Measurements from ENCODE around the gene MAP2K1. TPM values are rescaled to one million over a fixed set of nuclear protein-coding genes. Genes with fewer than 3 reads are reported as not detected.

The MAP2K1 gene
- total RNA-seq, 1 donor from 2014 or later = 53.6 TPM

GRCh38 chr15:66429546-66429945, 42.8 kb downstream of the MAP2K1 start:
- TF ChIP-seq CTCF (IDR thresholded peaks at IDR 0.05) = no peak
- intact Hi-C loops (cut with DNase I) = no loop called here
- no peak overlapping the region for H3K27ac ChIP-seq
- H3K27me3 ChIP-seq (ENCODE audit: low read depth) = no peaks in the 10 kb centered on the region
- H3K9me3 ChIP-seq = no peaks in the 10 kb centered on the region
- H3K4me1 ChIP-seq = peaks cover 11% of the 10 kb centered on the region
- ATAC-seq = no peak
- H3K36me3 ChIP-seq = no peaks in the 10 kb centered on the region
- no peak for DNase-seq
- no peak overlapping the region for H3K4me3 ChIP-seq

- TF ChIP-seq CTCF (IDR thresholded peaks at IDR 0.05) = no peak
- intact Hi-C loops (cut with DNase I) = no loop called here
- Histone ChIP-seq H3K4me1 (peaks cover 11% of the 10 kb centered on the region), H3K4me3 (no peak overlapping the region), H3K27me3 (ENCODE audit: low read depth) (no peaks in the 10 kb centered on the region), H3K9me3 (no peaks in the 10 kb centered on the region), H3K36me3 (peaks cover 6% of the 10 kb centered on the region), H3K27ac (no peak overlapping the region)
- ATAC-seq (no peak), DNase-seq (no peak)
Observed at GRCh38 chr15:66430627-66431255, 44.0 kb downstream of the MAP2K1 start.

GRCh38 chr15:66433726-66434125, 47.0 kb downstream of the MAP2K1 start:
- H3K9me3 ChIP-seq = no peaks in the 10 kb centered on the region
- no peak overlapping the region for H3K27ac ChIP-seq
- H3K4me3 ChIP-seq = no peak overlapping the region
- ATAC-seq (peak in 1 of 2 donors; percentile 31), DNase-seq (no peak)
- no peaks in the 10 kb centered on the region for H3K27me3 ChIP-seq (ENCODE audit: low read depth)
- intact Hi-C loops (cut with DNase I) = no loop called here
- peaks cover 35% of the 10 kb centered on the region for H3K36me3 ChIP-seq
- H3K4me1 ChIP-seq = peaks cover 11% of the 10 kb centered on the region
- TF ChIP-seq CTCF (IDR thresholded peaks at IDR 0.05) = no peak

- no peak overlapping the region for H3K27ac ChIP-seq
- H3K4me3 ChIP-seq = no peak overlapping the region
- intact Hi-C loops (cut with DNase I) = no loop called here
- DNase-seq = no peak
- H3K36me3 ChIP-seq = peaks cover 96% of the 10 kb centered on the region
- ATAC-seq = no peak
- H3K27me3 ChIP-seq (ENCODE audit: low read depth) = no peaks in the 10 kb centered on the region
- H3K4me1 ChIP-seq = no peaks in the 10 kb centered on the region
- H3K9me3 ChIP-seq = no peaks in the 10 kb centered on the region
- TF ChIP-seq CTCF (IDR thresholded peaks at IDR 0.05) = no peak
Observed at GRCh38 chr15:66440501-66440900, 53.8 kb downstream of the MAP2K1 start.

GRCh38 chr15:66452420-66452819, 65.7 kb downstream of the MAP2K1 start:
- no peak for DNase-seq
- intact Hi-C loops (cut with DNase I) = no loop called here
- TF ChIP-seq CTCF (IDR thresholded peaks at IDR 0.05) = no peak
- H3K4me1 ChIP-seq = peaks cover 10% of the 10 kb centered on the region
- no peak overlapping the region for H3K4me3 ChIP-seq
- peaks cover 10% of the 10 kb centered on the region for H3K36me3 ChIP-seq
- no peak for ATAC-seq
- H3K27ac ChIP-seq = no peak overlapping the region
- H3K9me3 ChIP-seq = no peaks in the 10 kb centered on the region
- no peaks in the 10 kb centered on the region for H3K27me3 ChIP-seq (ENCODE audit: low read depth)

All from lower lobe of right lung (tissue), 2 donors.